ENCODE data around the gene TIMMDC1.
"Not testable (repeated sequence)": the region's sequence is repeated elsewhere in the genome, so short reads cannot be mapped to it uniquely, and the experiment has no call there.

Gene TIMMDC1

GRCh38 chr3:119557192-119557876, 59.0 kb downstream of the TIMMDC1 start:
- no peak for DNase-seq (ENCODE audit: low spot score)

- DNase-seq (ENCODE audit: low spot score) = no peak
Measured at GRCh38 chr3:119557877-119558269, 59.5 kb downstream of the TIMMDC1 start.

GRCh38 chr3:119558626-119559317, 60.4 kb downstream of the TIMMDC1 start:
- no peak for DNase-seq (ENCODE audit: low spot score)

- peak; percentile 49 for DNase-seq (ENCODE audit: low spot score)
Measured at GRCh38 chr3:119559441-119559963, 61.2 kb downstream of the TIMMDC1 start, which contains the start of gene CD80. Gene CD80, minus strand, starts transcription at chr3:119559614. Its CDS starts 1,886 bp downstream, at chr3:119557728.

- no peak for DNase-seq (ENCODE audit: low spot score)
Measured at GRCh38 chr3:119560160-119560559, 61.8 kb downstream of the TIMMDC1 start.

- no peak for DNase-seq (ENCODE audit: low spot score)
Measured at GRCh38 chr3:119562307-119562961, 64.1 kb downstream of the TIMMDC1 start.

GRCh38 chr3:119563334-119563733, 65.0 kb downstream of the TIMMDC1 start:
- not testable (repeated sequence) for DNase-seq (ENCODE audit: low spot score)

- DNase-seq (ENCODE audit: low spot score) = no peak
Measured at GRCh38 chr3:119569156-119569555, 70.8 kb downstream of the TIMMDC1 start.

- no peak for DNase-seq (ENCODE audit: low spot score)
Measured at GRCh38 chr3:119570229-119570628, 71.9 kb downstream of the TIMMDC1 start.

- DNase-seq (ENCODE audit: low spot score) = no peak
Measured at GRCh38 chr3:119571230-119571629, 72.9 kb downstream of the TIMMDC1 start.

GRCh38 chr3:119571688-119572087, 73.3 kb downstream of the TIMMDC1 start:
- DNase-seq (ENCODE audit: low spot score) = no peak
